Skin epidermis (tissue), 12 donors: ENCODE measurements around the gene STAT5A.
"Not testable (repeated sequence)": the region's sequence is repeated elsewhere in the genome, so short reads cannot be mapped to it uniquely, and the experiment has no call there.

Experiments used
- H3K27ac ChIP-seq, 21 experiments: fragments of 200-600 bp; sonication (generic) in 11 of 21; one replicate each; pipeline ENCODE4 v1.5.0; 2020; ENCODE audit warnings: mild to moderate bottlenecking in 3 of 21, inconsistent platforms in 2 of 21, moderate library complexity in 2 of 21
- H3K4me3 ChIP-seq, 7 experiments: fragments of 200-600 bp; sonication (generic) in 2 of 7; one replicate each; pipeline ENCODE4 v1.5.0; 2020; ENCODE audit warnings: inconsistent platforms in 2 of 7, mild to moderate bottlenecking in 2 of 7, moderate library complexity in 1 of 7

STAT5A gene

DNA sequence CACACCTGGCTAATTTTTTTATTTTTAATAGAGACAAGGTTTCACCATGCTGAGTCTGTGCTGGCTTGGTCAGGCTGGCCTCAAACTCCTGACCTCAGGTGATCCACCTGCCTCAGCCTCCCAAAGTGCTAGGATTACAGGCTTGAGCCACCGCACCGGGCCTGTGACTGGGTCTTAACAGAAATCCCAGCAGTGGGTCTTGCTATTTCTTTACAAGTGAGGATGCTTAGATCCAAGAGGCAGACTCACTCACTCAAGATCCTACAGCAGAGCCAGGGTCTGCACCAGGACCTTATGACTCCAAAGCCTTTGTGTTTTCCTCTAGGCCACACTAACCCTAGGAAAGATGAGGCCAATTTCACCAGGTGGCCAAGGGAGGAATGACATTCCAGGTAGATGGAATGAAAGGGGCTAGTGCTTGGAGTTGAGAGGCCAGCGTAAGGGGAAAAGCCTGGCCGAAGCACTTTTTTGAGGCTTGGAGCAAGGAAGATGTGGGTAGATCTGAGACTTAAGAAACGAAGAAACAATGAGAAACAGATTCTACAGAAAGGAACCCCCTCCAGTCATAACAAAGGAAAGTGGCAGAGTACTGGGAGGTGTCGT lies 5.7 kb upstream of the STAT5A start:
- H3K4me3 ChIP-seq, result no peak overlapping the region
- peak overlapping the region in 1 of 21 experiments; percentile 27 for H3K27ac ChIP-seq

DNA sequence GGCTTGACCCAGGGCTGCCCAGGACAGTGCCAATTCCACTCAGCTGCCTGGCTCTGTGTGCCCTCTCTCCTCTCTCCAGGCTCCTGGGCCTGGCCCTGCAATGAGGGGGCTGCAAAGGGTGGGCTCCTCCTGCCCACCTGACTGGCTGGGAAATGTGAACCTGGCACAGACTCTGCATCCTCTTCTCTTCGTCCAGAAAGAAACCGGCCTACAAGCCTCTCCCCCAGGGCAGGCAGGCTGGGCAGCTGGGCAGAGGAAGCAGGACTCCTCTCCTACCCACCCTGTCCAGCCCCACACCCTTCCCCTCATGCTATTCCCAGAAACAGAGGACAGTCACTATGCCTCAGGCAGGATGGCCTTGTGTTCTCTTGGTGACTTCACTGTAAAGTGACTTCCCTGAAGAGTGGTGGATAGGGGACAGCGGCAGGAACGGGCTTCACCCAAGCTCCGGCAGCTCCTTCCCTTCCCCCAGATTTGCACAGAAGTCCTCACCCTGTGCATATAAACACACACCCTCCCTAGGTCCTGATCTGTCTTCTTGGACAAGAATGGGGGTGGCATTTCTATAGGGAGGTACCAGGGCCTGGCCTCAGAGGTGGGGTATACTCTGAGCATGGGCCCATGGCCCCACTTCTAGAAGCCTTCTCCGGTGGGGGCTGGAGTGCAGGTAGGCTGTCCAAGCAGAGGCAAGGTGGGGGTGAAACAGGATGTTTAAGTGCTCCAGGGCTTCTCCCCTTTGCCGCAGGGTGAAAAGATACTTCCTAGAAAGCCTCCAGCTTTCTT lies 4.9 kb upstream of the STAT5A start:
- peak overlapping the region in 1 of 21 experiments; percentile 27 for H3K27ac ChIP-seq
- H3K4me3 ChIP-seq, result no peak overlapping the region

DNA sequence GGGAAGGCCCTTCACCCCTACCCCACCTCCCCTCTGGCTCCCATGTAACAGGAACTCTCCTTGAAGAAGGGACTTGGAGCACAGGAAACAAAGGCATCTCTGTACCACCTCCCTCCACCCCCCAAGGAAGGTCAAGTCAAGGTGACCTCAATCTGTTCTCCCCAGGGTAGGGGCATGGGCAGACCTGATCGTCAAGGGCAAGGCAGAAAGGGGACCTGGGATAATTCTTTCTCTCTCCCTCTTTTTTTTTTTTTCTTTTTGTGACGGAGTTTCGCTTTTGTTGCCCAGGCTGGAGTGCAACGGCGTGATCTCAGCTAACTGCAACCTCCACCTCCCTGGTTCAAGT lies 4.3 kb upstream of the STAT5A start:
- peak overlapping the region in 1 of 21 experiments; percentile 19 for H3K27ac ChIP-seq

DNA sequence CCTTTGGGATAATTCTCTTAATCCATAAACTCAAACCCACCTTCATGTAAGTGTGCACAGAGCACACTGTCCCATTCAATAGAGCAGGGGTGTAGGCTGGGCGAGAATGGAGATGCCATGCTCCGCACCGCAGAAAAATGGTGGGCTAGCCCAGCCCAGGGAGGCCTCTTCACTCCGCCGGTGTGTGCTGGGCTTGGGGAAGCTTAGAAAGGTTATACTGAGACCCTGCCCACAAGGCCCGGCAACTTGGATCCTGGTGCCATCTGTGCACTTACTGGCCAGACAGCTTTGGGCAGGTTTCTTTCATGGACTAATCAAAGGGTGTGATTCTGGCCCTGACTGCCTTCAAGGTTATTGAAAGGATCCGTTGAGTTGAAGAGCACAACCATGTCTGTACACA lies 3.7 kb upstream of the STAT5A start:
- Histone ChIP-seq H3K27ac (no peak overlapping the region), H3K4me3 (no peak overlapping the region)

More for the DNA sequence above, 4.3 kb upstream of the STAT5A start:
- H3K4me3 ChIP-seq, result no peak overlapping the region

DNA sequence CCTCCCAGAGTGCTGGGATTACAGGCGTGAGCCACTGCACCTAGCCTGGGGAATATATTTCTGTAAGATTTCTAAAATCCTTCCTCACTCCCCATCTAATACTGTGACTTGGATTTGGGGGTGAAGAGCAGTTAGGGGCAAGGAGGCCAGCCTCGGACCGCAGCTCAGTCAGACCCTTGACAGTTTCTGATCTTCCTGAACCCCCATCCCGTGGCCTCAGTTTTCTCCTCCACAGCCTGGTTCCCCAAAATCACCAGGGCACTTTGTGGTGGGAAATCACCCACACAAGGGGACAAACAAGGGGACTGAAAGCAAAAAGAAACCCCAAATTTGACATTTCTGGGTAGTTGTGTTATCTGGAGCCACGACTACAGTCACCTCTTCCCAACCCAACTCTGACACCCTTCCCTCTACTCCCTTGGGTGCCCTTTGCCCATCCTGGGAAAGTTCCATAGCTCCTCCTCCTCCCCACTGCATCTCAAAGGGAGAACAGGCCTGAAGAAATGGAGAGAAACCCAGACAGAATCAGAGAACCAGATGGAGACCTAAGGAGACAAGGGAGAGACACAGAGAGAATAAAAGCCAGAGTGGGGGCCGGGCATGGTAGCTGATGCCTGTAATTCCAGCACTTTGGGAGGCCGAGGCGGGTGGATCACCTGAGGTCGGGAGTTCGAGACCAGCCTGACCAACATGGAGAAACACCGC lies 2.8 kb upstream of the STAT5A start:
- Histone ChIP-seq H3K27ac (peak overlapping the region in 4 of 21 experiments; percentile 24 to 94 (median 88)), H3K4me3 (no peak overlapping the region)

DNA sequence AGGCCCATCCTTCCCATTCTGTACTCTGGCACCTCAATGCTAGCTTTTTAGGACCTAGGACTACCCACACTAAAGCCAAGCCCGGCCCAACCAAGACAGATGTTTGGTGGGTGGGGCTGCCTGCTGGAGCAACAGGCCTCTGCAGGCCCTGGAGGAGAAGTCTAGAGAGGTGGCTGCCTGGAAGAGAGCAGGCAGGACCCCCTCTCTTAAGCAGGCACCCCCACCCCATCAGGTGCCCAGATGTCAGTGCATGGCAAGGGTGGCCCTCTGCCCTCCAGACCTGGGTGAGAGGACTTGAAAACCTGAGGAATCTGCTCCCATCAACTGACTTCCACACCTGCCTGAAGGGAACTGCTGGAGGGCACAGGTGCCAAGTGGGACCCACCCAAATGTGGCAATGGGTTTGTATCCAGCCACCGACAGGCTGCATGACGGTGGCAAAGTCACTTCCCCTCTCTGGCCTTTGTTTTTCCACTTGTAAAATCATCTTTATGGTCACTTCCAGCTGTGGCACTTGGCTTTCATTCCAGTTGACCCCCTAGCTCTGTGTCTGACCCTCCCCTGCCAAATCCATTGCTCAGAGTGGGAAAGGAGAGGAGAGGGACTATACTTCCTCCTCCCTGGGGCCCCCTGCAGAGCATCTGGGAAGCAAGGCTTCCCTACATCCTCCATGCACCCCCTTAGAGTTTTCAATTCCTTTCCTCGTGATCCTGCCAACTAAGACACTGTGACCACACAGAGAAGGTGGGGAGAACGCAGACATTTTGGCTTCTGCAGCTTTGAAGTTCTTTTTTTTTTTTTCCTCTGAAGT lies 1.7 kb upstream of the STAT5A start:
- Histone ChIP-seq H3K27ac (peak overlapping the region; percentile 4 to 98 (median 90)), H3K4me3 (peak overlapping the region in 5 of 7 experiments; percentile 49 to 68 (median 53))

DNA sequence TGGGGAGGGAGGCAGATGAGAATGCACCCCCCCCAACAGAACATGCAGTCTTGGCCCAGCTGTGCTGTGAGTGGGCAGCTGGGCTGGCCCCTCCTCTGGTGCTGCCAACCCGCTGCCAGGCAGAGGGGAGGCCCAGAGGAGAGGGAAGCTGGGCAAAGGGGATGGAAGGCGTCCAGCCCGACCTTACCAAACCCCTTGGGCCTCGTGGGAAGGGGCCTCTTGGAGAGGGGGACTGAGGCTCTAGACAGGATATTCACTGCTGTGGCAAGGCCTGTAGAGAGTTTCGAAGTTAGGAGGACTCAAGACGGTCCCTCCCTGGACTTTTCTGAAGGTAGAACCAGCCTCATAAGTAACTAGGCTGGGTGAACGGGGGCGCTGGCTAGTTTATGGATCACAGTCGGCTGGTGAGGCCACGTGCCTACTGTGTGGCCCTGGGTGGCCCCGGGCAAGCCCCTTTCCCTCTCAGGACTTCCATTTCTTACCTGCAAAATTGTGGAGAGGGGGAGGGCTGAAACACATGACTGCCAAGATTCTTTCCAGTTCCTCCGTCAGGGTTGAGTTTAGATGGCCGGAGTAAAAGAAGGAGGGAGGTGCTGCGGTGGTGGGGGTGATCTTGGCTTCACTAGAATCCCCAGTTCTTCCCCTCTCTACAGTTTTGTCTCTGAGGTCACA lies 857 bp upstream of the STAT5A start:
- Histone ChIP-seq H3K27ac (peak overlapping the region; percentile 39 to 98 (median 90)), H3K4me3 (peak overlapping the region; percentile 49 to 68 (median 56))

DNA sequence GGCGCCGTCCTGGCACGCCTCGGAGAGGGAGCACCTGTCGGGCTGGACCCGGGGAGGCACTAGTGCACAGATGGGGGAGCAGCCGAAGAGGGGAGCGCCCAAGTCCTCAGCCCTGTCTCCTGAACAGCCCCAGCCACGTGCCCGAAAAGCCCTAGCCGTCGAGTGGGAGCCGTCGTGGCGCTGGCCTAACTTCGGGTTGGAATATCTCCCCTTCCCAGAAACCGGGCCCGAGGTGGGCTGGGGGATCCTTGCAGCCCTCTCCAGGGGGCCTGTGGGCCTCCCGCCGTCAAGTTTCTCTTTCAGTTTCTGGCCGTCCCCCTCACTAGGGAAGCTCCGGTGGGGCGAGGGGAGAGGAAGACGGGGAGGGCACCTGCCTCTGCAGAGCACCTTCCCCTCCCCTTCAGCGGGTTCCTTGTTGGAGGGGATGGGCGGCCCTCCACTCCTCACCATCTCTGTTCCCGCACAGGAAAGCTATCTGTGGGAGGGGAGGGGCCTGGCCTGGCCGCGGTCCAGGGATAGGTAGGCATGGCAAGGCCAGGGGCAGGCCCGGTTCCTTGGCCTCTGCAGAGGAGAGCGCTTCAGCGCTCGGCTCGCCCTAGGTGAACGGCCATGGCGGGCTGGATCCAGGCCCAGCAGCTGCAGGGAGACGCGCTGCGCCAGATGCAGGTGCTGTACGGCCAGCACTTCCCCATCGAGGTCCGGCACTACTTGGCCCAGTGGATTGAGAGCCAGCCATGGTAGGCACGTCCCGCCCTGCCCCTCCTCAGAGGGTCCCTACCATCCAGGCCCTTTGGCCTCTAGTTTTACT lies 709 bp downstream of the STAT5A start:
- H3K27ac ChIP-seq, result peak overlapping the region; percentile 39 to 98 (median 90)
- H3K4me3 ChIP-seq, result peak overlapping the region; percentile 49 to 68 (median 56)

DNA sequence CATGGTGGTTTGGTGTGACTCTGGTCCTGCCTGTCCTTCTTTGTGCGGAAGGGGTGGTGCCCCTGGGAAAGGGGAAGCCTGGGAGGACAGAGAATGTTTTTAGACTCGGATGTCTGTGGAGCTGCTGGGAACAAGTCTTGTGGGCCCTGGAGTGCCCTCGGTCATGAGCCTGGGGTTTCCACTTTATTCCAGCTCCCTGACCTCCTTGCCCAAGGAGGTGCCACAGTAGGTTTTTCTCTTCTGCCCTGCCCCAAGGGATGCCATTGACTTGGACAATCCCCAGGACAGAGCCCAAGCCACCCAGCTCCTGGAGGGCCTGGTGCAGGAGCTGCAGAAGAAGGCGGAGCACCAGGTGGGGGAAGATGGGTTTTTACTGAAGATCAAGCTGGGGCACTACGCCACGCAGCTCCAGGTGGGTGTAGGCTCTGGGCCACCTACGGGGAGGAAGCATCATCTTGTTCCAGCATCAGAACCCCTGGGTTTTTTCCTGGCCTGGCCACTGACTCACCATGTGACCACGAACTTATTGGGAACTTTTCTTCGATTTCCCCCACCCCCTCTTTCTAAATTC lies 1.4 kb downstream of the STAT5A start:
- Histone ChIP-seq H3K27ac (peak overlapping the region in 20 of 21 experiments; percentile 32 to 98 (median 90)), H3K4me3 (peak overlapping the region; percentile 49 to 68 (median 56))

DNA sequence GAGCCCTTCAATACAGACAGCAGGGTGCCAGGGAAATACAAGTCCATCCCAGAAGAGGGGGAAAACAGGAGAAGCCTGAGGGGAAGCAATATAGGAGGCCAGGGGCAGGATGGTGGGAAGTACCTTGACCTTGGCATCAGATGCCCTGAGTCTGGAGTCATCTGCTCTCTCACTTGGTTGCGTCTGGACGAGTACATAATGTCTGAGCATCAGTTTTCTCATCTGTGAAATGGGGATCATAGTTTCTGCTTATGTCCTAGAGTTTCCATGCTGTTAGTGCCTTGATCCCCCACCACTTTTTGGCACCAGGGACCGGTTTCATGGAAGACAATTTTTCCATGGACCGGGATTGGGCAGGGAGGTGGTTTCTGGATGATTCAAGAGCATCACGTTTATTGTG lies 2.3 kb downstream of the STAT5A start:
- Histone ChIP-seq H3K27ac (peak overlapping the region in 4 of 21 experiments; percentile 6 to 98 (median 86)), H3K4me3 (no peak overlapping the region)

DNA sequence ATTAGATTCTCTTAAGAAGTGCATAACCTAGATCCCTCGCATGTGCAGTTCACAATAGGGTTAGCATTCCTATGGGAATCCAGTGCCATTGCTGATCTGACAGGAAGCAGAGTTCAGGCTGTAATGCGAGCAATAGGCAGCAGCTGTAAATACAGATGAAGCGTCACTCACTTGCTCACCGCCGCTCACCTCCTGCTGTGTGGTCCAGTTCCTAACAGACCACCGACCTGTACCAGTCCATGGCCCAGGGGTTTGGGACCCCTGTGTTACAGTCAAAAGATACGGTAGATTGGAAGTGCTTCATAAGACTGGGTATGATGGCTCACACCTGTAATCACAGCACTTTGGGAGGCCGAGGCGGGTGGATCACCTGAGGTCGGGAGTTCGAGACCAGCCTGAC lies 2.8 kb downstream of the STAT5A start:
- peak overlapping the region in 1 of 21 experiments; percentile 8 for H3K27ac ChIP-seq
- H3K4me3 ChIP-seq, result no peak overlapping the region

DNA sequence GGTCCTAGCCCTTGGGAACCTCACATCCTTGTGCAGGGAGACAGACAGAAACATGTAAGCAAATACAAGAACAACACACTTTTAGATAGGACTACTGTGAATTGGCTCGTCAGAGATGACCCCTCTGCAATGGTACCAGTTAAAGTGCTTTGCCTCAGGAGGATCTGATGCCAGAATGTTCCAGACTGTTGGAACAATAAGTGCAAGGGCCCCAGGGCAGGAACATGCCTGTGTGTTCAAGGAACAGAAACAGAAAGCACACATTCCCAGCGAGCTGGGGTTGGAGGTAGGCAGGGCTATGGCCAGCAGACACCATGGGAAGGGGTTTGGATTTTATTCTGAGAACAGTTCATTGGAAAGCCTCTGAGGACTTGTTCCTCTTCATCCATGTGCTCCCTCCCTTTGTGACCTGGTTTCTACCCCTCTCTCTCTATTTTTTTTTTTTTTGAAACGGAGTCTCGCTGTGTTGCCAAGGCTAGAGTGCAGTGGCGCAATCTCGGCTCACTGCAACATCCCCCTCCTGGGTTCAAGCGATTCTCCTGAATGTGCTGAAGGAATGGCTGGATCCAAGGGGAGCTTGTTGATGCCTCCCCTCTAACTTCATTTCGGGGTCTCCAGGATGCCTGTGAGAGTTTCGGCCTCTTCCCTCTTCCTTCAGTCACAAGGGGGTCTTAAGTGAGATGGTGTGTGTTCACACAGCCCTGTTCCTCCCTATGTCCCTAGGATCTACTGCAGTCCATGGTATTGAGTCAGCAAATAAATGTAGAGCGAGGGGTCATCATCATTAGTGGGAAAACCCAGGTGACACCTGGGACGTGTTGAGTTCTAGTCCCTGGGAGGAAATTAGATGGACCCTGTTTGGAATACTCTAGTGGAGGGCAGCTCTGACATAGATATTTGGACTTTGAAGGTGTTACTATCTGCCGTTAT lies 6.4 kb downstream of the STAT5A start:
- Histone ChIP-seq H3K4me3 (no peak overlapping the region), H3K27ac (no peak overlapping the region)

DNA sequence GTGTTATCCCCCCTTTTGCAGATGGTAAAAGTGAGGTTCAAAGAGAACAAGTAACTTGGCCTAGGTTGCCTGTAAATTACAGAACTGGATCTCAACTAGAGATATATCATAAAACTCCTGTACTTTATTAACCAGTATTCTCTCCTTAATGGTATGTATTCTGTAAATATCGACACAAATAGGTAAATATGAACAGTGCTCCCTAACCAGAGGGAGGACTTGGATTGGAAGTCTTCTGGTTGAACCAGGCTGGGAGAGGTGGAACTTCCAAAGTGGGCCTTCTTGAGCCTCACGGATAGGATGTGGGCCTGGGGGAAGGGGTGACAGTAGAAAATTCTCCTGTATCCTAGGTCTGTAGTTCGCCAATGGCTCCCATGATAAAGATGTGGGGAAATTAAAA lies 7.7 kb downstream of the STAT5A start:
- Histone ChIP-seq H3K4me3 (no peak overlapping the region), H3K27ac (no peak overlapping the region)

DNA sequence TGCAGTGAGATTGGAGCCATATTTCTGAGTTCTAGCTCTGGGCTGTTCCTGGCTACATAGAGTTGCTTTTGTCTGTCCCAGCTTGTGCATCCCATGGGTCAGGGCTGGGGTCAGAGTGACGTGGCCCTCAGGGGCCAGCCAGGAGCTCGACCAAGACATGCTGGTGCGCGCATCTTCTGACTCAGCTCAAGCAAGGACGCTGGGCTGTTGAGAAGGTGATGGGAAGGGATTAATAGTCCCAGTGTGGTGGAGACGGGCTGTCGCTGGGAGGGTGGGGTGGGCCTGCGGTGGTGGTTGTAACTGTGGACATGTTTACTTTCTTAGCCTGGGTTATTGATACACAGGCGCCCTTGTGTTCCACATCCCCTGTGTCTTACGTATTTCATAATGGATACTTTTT lies 9.5 kb downstream of the STAT5A start:
- not testable (repeated sequence) for H3K4me3 ChIP-seq, H3K27ac ChIP-seq

DNA sequence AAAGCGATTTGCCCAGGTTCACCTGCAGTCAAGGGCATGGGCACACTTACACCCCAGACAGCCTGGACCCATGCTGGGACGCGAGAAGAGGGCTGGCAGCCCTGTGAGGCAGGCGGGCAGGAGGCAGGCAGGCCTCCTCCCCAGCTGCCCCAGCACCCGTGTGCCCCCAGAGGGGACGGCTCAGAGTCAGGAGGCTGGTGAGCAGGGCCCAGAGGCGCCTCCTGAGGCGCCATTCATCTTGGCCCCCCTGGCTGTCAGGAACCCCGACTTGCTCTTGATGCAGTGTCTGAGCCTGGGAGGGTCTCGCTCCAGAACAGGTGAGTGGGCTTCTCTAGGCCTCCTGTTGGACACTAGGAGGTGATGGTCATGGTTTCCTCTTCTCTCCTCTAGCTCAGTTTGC lies 11.1 kb downstream of the STAT5A start:
- not testable (repeated sequence) for H3K27ac ChIP-seq, H3K4me3 ChIP-seq

DNA sequence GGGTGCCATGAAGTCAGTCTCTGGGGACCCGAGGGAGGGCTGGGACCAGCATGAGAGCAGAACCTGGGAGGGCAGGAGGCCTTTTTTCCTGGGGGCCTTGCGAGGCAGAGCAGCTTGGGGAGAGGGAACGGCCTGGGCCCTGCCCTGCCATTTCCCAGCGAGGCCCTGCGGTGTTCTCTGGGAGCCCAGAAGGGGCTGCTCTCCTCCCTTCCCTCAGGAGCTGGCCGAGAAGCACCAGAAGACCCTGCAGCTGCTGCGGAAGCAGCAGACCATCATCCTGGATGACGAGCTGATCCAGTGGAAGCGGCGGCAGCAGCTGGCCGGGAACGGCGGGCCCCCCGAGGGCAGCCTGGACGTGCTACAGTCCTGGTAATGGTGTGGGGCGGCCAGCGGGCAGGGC lies 11.6 kb downstream of the STAT5A start:
- not testable (repeated sequence) for H3K4me3 ChIP-seq, H3K27ac ChIP-seq

DNA sequence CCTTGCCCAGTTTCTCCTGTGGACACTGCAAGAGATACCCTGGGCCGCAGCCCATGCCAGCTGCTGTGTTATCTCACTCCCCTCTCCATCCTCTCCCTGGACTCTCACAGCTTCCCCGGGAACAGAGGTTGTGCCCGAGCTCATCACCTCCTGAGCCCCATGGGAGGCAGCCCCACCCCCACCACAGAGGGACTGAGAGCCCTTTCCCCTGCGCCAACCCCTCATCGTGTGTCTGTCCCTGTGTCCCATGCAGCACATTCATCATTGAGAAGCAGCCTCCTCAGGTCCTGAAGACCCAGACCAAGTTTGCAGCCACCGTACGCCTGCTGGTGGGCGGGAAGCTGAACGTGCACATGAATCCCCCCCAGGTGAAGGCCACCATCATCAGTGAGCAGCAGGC lies 12.7 kb downstream of the STAT5A start:
- no peak overlapping the region for H3K4me3 ChIP-seq
- no peak overlapping the region for H3K27ac ChIP-seq
